HepG2 (cell line): ENCODE results near the gene YKT6. TPM values are rescaled to one million over a fixed set of nuclear protein-coding genes. Genes with fewer than 3 reads are reported as not detected.

ENCODE experiments used
- BORCS8-MEF2B ChIP-seq: sonication (generic); formaldehyde crosslinking; IDR thresholded peaks from 2 replicates; pipeline ENCODE4 v1.8.0; 2022; ENCODE audit warnings: mild to moderate bottlenecking, missing genetic modification reagents
- CEBPG ChIP-seq: IDR thresholded peaks from 2 replicates; pipeline ENCODE4 v1.6.1; 2016
- CENPT ChIP-seq: sonication (generic); formaldehyde crosslinking; IDR thresholded peaks from 2 replicates; pipeline ENCODE4 v1.8.0; 2022; ENCODE audit warnings: low read depth, mild to moderate bottlenecking, moderate library complexity, missing genetic modification reagents
- CREB1 ChIP-seq, 2 experiments: fragments of 450-650 bp in 1 of 2; IDR thresholded peaks; 2 replicates each; pipeline ENCODE4 v1.6.1; 2016 to 2017; ENCODE audit warnings: control low read depth in 1 of 2, mild to moderate bottlenecking in 1 of 2, missing compliant biosample characterization in 1 of 2, missing genetic modification characterization in 1 of 2
- DMTF1 ChIP-seq: sonication (generic); formaldehyde crosslinking; IDR thresholded peaks from 2 replicates; pipeline ENCODE4 v1.4.0; 2020; ENCODE audit warnings: mild to moderate bottlenecking, missing genetic modification reagents
- DNMT3B ChIP-seq: conservative IDR thresholded peaks from 2 replicates; pipeline ENCODE4 v1.6.1; 2016; ENCODE audit warnings: missing biosample characterization, control low read depth
- GFI1 ChIP-seq: sonication (generic); formaldehyde crosslinking; IDR thresholded peaks from 2 replicates; pipeline ENCODE4 v1.5.0; 2020; ENCODE audit warnings: missing genetic modification reagents, mild to moderate bottlenecking, borderline replicate concordance
- KLF6 ChIP-seq: IDR thresholded peaks from 2 replicates; pipeline ENCODE4 v1.8.0; 2016; ENCODE audit warnings: missing biosample characterization, missing genetic modification reagents
- PREB ChIP-seq: sonication (generic); formaldehyde crosslinking; IDR thresholded peaks from 2 replicates; pipeline ENCODE4 v1.4.0; 2020; ENCODE audit warnings: missing genetic modification reagents
- SMAD3 ChIP-seq: sonication (generic); formaldehyde crosslinking; IDR thresholded peaks from 2 replicates; pipeline ENCODE4 v1.4.0; 2020; ENCODE audit warnings: missing genetic modification reagents
- TRIM22 ChIP-seq: fragments of 450-650 bp; IDR thresholded peaks from 2 replicates; pipeline ENCODE4 v1.6.1; 2017
- ZBTB33 ChIP-seq: sonication (generic); formaldehyde crosslinking; IDR thresholded peaks from 2 replicates; pipeline ENCODE4 v1.4.0; 2020; ENCODE audit warnings: missing genetic modification reagents
- ZNF407 ChIP-seq: sonication (generic); formaldehyde crosslinking; IDR thresholded peaks from one replicate; pipeline ENCODE4 v1.5.1; 2020; ENCODE audit warnings: mild to moderate bottlenecking, missing genetic modification reagents; ENCODE audit errors: not compliant biosample characterization
- ZNF567 ChIP-seq: sonication (generic); formaldehyde crosslinking; IDR thresholded peaks from 2 replicates; pipeline ENCODE4 v1.8.1; 2023; ENCODE audit warnings: mild to moderate bottlenecking, missing genetic modification reagents, borderline replicate concordance
- polyA plus RNA-seq, 8 experiments: library from polyadenylated mRNA; depleted of rRNA in 3 of 8; stranded (reverse) in 7 of 8; unstranded in 1 of 8; fragments of >200 nt; fragmentation: Illumina TruSeq in 4 of 8; extraction: Trizol in 4 of 8; gene quantifications; 2 replicates each; pipeline versions ENCODE4 v1.2.1 to v1.2.3, GENCODE V29; 2011 to 2016; ENCODE audit warnings: low read depth in 4 of 8, missing spikeins in 1 of 8, mixed read lengths in 1 of 8; ENCODE audit not compliant: insufficient read depth in 1 of 8
- total RNA-seq, 5 experiments: library from RNA; depleted of rRNA; stranded (reverse); fragments of >200 nt; fragmentation: Illumina TruSeq; extraction: Trizol; gene quantifications; 2 replicates each; pipeline ENCODE4 v1.2.3, GENCODE V29; 2016; ENCODE audit warnings: low read depth in 1 of 5

The YKT6 gene
- total and polyA plus RNA-seq, 2 of the 13 experiments (the other 11 are each of a cell fraction or from before 2014, with no cell fraction given): 52.2 to 60.3 TPM

GRCh38 chr7:44221231-44221791, 20.5 kb downstream of the YKT6 start (continued):
- TF ChIP-seq ZNF567: no peak
- TF ChIP-seq SMAD3 (CRISPR knock-in tag): 0 out of 2 replicates have a peak, but pooled peaks have one; percentile 29
- no peak for TF ChIP-seq CEBPG
- TF ChIP-seq TRIM22: no peak
- peak; percentile 93 for TF ChIP-seq BORCS8-MEF2B (CRISPR knock-in tag)
- peak; percentile 78 for TF ChIP-seq ZNF407 (CRISPR knock-in tag)
- no peak for TF ChIP-seq DMTF1 (CRISPR knock-in tag)
- no peak for TF ChIP-seq KLF6
- TF ChIP-seq CREB1 (IDR thresholded peaks at IDR 0.05): no peak
- no peak for TF ChIP-seq CREB1 (CRISPR knock-in tag; IDR thresholded peaks at IDR 0.05)
- no peak for TF ChIP-seq PREB
- peak; percentile 60; the same call in 1 of the 2 replicates for TF ChIP-seq CENPT
- TF ChIP-seq DNMT3B: no peak
- TF ChIP-seq GFI1: no peak
- peak; percentile 65 for TF ChIP-seq ZBTB33
